Measurements from ENCODE around the gene IPO7. TPM values are rescaled to one million over a fixed set of nuclear protein-coding genes. Genes with fewer than 3 reads are reported as not detected.
A peak's percentile ranks its signal among the peaks of the same experiment; 100 is the strongest.

The IPO7 gene
- total and polyA plus RNA-seq, 2 of the 13 experiments (the other 11 are each of a cell fraction or from before 2014, with no cell fraction given) = 59.4 to 98.4 TPM

- peak; percentile 94; the same call in 1 of the 2 replicates for TF ChIP-seq HINFP (CRISPR knock-in tag; IDR thresholded peaks at IDR 0.05; ENCODE audit: low read depth)
- TF ChIP-seq PRDM15 (CRISPR knock-in tag; IDR thresholded peaks at IDR 0.05) = peak; percentile 74; the same call in 1 of the 2 replicates
- peak; percentile 78; the same call in 1 of the 2 replicates for TF ChIP-seq ELF4 (CRISPR knock-in tag; IDR thresholded peaks at IDR 0.05; ENCODE audit: borderline replicate concordance)
- TF ChIP-seq KAT7 (CRISPR knock-in tag; IDR thresholded peaks at IDR 0.05; ENCODE audit: borderline replicate concordance) = peak; percentile 84; the same call in 1 of the 2 replicates
- no peak; the same call in 1 of the 2 replicates for TF ChIP-seq CAMTA2 (CRISPR knock-in tag; IDR thresholded peaks at IDR 0.05; ENCODE audit: borderline replicate concordance)
- peak; percentile 93 for TF ChIP-seq PHF8 (CRISPR knock-in tag; IDR thresholded peaks at IDR 0.05)
- TF ChIP-seq ZBTB34 (CRISPR knock-in tag; IDR thresholded peaks at IDR 0.05) = peak; percentile 62; the same call in 1 of the 2 replicates
- TF ChIP-seq RARG (CRISPR knock-in tag; IDR thresholded peaks at IDR 0.05; ENCODE audit: low read depth) = no peak
- TF ChIP-seq ZNF362 (CRISPR knock-in tag; IDR thresholded peaks at IDR 0.05; ENCODE audit: borderline replicate concordance) = peak; percentile 57; the same call in 1 of the 2 replicates
- TF ChIP-seq KDM5B (CRISPR knock-in tag; IDR thresholded peaks at IDR 0.05; ENCODE audit: borderline replicate concordance) = peak; percentile 93
- no peak for TF ChIP-seq GLMP (CRISPR knock-in tag; IDR thresholded peaks at IDR 0.05; ENCODE audit: borderline replicate concordance)
- no peak for TF ChIP-seq GTF2F1 (IDR thresholded peaks at IDR 0.05; ENCODE audit: low read length)
- no peak for TF ChIP-seq SYNCRIP (IDR thresholded peaks at IDR 0.05; ENCODE audit: insufficient read depth, low read depth, low read length)
- peak; percentile 69; the same call in 1 of the 2 replicates for TF ChIP-seq BRF2 (CRISPR knock-in tag; IDR thresholded peaks at IDR 0.05)
Observed at GRCh38 chr11:9363954-9364912, 20.2 kb upstream of the IPO7 start (continued).

Measured in HepG2 (cell line).